ENCODE results near the gene TRIM29.

TRIM29 gene

GRCh38 chr11:120065876-120066275 is 72.0 kb downstream of the TRIM29 start:
- in situ Hi-C loops (cut with MboI; ENCODE audit: low sequenced_read_pairs): no loop called here

- in situ Hi-C loops (cut with MboI; ENCODE audit: low sequenced_read_pairs): no loop called here
Measured at GRCh38 chr11:120065176-120065575, 72.7 kb downstream of the TRIM29 start.

- in situ Hi-C loops (cut with MboI; ENCODE audit: low sequenced_read_pairs): no loop called here
Measured at GRCh38 chr11:120064341-120064740, 73.6 kb downstream of the TRIM29 start.

GRCh38 chr11:120063686-120064340 is 74.1 kb downstream of the TRIM29 start:
- in situ Hi-C loops (cut with MboI; ENCODE audit: low sequenced_read_pairs): no loop called here

- in situ Hi-C loops (cut with MboI; ENCODE audit: low sequenced_read_pairs): no loop called here
Measured at GRCh38 chr11:120062561-120062930, 75.4 kb downstream of the TRIM29 start.

DNA sequence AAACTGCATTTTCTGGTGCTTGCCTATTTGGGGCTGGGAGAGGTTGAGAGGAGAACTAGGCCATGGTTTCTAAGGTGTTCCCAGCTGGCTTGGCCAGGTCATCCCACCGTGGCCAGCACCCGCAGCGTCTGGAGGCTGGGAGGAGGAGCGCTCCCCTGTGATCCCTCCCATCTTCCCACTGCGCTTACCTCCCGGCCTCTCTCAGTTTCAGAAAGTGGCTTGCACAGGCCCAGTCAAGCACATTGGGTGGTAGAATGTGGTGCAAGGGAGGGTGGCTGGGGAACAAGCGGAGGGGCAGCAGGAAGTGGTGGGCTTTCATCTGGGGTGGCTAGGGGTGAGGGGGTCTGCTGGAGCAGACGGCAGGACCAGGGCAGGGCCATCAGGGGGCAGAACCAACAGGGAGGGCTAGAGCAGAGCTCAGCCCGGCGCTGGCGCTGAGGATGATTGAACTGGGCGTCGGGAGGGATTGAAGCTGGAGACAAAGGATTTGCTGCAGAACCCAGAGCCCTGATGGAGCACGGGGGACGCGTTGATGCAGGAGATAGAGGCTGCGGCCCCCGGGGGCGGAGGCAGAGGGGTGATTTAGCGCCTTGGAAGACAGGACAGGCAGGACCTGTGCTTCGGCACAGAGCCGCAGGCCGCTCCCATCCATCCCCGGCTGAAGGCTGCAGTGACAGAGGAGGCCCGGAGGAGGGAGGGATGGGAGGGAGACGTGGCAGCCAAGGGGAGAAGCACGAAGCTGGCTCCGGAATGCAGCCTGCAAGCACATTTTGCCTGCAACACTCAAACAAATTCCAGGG is 76.0 kb downstream of the TRIM29 start:
- in situ Hi-C loops (cut with MboI; ENCODE audit: low sequenced_read_pairs): no loop called here
